GM21423 (cell line): ENCODE measurements around the gene ASTN1.

Source experiments
- ATAC-seq: cut with Tn5 transposase; IDR thresholded peaks from one replicate; pipeline ENCODE4 v1.9.1; 2021; ENCODE audit warnings: mild to moderate bottlenecking, moderate library complexity; ENCODE audit not compliant: unreplicated experiment

The ASTN1 gene

DNA sequence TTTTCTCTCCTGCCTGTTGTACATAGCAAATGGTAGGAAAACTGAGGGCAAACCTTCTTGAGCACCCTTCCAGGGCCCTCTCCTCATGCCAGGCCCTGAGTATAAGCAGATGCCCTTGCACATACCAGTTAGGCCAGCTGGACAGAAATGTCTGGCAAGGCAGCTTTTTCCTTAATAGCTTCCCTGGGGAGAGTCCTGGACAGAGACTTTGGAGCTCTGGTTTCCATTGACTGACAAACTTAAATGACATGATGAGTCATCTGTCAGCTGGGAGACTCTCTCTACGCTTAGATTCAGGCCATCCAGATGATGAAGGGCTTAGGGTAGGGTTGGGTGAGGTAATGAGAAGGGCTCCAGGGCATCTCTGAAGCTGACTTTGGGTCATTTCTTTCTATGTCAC lies 317.5 kb downstream of the ASTN1 start:
- no peak for ATAC-seq

DNA sequence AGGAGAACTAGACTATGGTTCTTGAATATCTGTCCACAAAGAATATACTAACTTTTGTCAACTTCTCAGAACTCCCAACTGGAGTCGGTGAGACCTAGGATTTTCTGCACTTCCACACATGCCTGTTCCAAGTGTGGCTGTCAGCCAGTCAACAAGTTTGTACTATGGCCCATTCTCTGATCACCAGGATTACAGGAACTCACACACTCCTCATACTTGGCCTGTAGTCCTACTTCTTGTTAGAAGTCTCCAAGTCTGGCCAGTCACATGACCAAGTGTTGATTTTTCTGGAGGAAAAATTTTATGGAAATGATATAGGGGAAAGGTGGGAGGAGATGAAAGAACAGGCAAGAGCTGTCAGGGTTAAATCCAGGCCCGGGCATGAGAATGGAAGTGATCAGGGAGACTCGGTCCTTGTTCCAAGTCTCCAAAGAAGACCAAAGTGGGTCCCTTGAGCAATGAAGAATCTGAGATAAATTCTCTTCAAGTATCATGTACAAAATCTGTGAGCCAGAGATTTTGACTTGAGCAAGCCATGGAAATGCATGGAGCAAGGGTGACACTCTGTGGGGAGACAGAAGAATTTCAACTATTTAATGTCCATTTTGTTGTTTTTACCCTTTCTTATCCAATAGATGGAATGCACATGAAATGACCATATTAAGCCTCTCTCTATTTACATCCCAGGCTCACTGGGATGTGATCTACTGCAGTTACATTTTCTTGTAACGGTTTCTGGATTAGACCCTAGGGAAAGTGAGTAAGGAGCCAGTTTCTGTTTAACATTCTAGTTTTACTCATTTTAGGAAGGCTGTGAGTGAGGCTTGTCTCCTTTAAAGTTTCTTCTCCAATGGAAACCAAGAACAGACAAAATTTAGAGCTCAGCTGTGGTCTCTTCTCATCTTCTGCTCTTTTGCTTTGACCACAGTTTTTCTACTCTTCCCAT lies 320.9 kb downstream of the ASTN1 start:
- no peak for ATAC-seq

DNA sequence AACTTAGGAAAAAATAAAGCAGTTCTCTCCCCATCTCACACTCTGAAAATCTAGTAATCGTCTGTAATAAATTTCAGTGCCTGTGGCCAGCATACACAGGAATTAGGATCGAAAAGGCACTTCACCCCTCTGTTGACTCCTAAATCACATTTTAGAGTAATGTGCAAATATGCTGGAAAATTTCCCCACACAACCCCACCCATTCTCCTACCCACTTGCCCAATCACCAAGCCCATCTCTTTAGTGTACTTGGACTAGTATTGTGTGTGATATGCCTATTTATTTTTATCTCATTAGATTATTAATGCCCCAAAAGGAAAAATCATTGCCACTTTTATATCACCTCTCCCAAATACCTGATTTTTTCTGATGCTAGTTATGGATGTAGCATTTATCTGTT lies 323.3 kb downstream of the ASTN1 start:
- no peak for ATAC-seq

DNA sequence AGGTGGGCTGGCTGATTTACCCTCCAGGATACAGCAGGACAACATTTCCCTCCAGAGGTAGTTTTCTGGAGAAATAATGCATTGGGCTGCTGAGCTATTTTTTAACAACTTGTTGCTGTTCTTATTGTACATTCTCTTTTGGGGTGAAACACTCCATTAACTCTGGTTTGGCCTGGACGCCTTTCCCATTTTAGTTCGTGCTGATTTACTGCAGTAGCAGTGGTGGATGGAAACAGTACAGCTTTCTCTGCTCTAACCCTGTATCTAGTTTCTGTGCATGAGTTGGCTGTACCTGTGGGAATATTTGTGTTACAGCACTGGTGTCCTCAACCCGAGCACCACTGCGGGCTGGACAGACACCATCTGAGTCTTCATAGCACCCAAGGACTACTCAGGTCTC lies 325.3 kb downstream of the ASTN1 start:
- no peak for ATAC-seq

GRCh38 chr1:176838276-176838995 lies 326.1 kb downstream of the ASTN1 start:
- ATAC-seq, result no peak

DNA sequence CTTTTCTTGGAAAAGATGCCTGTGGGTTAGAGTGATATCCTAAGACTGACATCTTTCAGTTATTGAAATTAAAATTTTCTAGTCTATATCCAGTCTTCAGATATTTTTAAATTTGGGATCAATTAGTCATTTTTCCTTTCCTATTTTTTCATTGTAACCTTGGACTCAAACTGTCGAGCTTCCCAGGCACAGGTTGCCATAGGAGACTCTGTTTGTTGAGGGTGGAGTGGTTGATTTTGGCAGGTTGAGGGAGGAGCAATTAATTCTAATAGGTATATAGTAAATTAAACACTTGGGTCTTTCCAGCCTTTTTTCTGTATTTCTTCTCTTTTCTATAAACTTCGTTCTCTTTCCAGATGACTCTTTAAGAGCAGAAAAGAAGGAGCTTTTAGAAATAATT lies 326.8 kb downstream of the ASTN1 start:
- no peak for ATAC-seq

DNA sequence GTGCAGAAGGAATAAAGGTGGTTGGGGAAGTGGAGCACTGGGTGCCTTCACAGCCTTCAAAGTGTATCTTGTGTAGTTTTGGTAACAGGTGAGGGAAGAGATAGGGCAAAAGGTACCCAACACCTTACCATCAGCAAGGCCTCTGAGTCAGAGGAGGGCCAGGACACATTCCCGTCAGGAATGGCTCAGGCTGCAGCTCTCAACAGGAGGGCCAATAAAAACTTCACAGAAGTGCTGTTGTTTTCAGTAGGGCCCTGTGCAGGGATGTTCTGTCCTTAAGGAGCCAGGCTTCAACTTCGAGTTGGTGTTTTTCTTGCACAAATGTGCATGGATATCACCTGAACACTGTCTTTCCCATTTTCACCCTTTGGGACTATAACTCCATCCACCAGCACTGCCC lies 333.4 kb downstream of the ASTN1 start:
- no peak for ATAC-seq

DNA sequence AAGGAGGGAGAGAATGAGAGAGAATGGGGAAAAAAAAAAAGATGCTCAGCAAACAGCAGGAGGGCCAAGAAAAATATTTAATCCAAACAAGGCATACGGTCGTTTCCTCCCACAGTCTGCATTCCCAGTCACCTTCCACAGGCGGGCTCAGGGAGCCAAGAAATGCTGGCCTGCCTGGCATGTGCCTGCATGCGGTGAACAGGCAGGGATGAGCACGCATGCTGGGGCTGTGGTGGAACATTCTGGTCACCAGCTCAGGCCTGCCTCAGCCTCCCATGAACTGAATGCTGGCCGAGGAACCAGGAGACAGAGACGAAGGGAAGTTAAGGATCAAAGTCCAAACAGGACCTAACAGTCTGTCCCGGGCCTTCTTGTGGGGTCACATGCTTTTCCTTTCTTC lies 335.3 kb downstream of the ASTN1 start:
- no peak for ATAC-seq

DNA sequence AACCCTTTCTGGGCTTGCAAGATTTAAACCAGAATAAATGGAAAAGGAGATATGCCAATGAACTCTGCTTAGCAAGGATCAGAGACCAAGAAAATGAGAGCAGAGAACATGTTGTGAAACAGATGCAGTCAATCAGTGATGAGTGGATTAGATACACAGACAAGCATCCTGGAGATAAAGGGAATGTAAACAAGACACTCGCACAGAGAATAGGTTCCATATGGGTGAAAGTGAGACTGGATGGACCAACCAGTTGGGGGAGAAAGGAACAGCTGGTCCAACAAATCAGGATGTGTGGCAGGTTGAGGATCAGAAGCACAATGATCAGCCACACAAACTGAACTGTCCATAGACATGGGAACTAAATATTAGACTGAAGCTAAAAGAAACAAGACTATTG lies 338.2 kb downstream of the ASTN1 start:
- no peak for ATAC-seq

- no peak for ATAC-seq
Observed at GRCh38 chr1:176820391-176821031, 344.0 kb downstream of the ASTN1 start.

DNA sequence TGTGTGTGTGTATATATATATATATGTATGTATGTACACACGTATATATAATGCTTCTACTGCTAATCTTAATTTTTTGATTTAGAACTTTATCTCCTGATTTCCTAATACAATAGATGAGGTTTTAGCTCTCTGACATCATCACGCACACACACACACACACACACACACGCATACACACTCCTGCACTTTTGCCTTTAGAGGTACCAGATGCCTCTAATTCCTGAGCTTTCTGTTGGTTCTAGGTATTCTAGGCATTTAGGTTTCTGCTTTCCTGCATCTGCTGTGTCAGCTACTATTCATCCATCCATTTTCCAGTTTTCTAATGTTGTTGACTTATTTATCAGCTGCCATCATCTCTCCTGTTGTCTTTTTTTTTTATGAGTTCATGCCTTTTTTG lies 348.3 kb downstream of the ASTN1 start:
- no peak for ATAC-seq

GRCh38 chr1:176815621-176816020 lies 348.9 kb downstream of the ASTN1 start:
- no peak for ATAC-seq

- ATAC-seq, result no peak
Observed at GRCh38 chr1:176811511-176812288, 352.8 kb downstream of the ASTN1 start.

GRCh38 chr1:176809292-176809691 lies 355.2 kb downstream of the ASTN1 start:
- ATAC-seq, result no peak
